GM18870 (cell line): ENCODE results near the gene RHEB.

ENCODE experiments used
- ATAC-seq: cut with Tn5 transposase; IDR thresholded peaks from one replicate; pipeline ENCODE4 v1.9.1; 2021; ENCODE audit warnings: moderate library complexity; ENCODE audit not compliant: unreplicated experiment

Gene RHEB

DNA sequence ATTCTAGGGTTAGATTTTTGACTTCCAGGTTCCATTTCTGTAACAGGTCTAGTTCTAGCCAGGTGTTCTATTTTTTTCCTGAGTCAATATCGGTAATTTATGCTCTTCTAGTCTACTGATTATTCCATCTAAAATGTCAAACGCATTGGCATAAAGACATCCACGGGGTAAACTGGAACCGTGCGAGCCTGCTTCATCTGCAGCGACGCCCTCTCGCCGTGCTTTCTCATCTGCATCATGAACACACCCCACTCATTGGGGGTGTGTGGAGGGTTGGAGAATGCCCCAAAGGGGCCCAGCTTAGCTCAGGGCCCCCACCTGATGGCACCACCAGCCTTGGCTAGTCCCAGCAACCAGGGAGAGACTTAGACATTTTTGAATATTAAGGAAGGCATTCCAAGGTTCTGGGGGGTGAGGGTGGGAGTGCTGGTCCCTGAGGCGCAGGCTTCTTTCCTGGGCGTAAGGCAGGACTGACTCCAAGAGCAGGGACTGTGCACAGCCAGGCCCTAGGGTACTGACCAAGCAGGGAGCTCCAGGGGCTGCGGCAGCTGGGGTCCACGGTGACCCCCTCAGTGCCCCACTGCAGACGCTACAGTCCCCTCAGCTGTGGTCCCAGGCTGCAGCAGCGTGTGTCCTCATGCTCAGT is 66.9 kb downstream of the RHEB start:
- no peak for ATAC-seq

- ATAC-seq: no peak
Observed at GRCh38 chr7:151451626-151452571, 67.8 kb downstream of the RHEB start.

- ATAC-seq: no peak
Observed at GRCh38 chr7:151451156-151451555, 68.5 kb downstream of the RHEB start.

- no peak for ATAC-seq
Observed at GRCh38 chr7:151449990-151450389, 69.7 kb downstream of the RHEB start.

DNA sequence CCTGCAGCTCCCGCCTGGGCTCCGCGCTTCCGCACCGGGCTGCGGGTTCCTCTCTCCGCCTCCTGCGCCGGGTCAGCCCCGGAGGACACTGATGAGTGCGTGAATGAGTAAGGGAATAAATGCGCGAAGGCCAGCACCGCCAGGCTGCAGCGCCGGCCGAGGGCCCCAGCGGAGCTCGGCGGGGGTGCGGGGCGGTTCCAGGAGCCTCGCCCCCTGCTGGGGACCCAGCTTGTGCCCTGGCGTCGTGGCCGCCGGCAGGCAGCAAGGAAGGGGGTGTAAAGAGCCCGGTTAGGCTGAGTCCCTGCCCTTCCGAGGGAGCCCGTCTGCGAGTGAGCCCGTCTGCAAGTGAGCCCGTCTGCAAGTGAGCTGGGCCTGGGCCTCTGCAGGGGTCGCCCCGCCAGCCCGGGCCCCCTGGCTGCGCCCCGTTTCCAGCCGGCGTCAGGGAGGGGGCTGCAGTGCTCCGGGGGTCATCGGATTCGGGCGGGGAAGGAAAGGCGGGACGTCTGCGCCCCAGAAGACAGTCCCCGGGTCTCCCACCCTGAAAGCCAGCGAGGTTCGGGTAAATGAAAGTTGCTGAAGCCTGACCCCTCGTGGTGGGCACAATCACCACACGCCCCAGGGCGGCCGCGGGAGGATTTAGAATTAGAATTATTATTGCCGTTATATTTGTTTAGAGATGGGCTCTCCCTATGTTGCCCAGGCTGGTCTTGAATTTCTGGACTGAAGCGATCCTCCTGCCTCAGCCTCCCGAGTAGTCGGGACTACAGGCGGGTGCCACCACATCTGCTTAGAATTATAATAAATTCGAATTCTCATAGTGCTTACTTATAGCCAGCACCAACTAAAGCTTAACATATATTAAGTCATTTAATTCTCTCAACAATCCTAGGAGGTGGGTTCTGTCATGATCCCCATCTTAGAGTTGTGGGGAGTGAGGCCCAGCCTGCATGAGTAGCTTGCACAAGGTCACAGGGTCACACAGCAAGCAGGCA is 71.1 kb downstream of the RHEB start:
- ATAC-seq: no peak

GRCh38 chr7:151447901-151448260 is 71.8 kb downstream of the RHEB start:
- ATAC-seq: no peak

DNA sequence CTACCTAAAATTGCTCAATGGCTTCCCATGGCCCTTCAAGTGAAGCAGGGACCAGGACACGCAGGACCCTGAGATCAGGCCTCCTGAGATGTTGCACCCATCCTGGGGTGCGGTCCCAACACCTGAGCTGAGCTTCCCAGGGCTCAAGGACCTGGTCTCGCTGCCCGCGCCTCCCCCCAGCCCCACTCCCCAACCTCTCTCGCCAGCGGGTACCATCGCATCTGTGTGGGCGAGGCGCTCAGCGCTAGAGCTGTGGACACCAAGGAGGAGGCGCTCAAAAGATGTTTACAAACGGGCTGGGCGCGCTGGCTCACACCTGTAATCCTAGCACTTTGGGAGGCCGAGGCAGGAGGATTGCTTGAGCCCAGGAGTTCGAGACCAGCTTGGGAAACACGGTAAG is 72.4 kb downstream of the RHEB start:
- no peak for ATAC-seq

DNA sequence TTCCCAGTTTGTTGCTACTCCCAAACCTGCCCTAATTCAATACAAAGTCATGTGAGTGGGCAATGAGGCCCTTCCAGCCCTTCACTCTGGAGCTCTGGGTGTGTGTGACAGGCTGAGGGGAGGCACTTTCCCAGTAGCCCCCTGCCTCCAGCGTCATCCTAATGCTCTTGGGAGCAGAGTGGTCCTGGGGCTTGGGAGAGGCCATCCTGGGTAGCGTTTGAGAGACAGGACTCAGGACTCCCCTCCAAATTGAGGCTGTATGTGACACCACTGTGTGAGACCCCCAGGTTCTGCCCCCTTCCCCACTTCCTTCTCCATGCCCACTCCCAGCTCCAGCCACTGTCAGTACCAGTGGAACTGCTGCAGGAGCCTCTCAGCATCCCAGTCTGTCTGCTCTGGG is 73.3 kb downstream of the RHEB start:
- no peak for ATAC-seq

- no peak for ATAC-seq
Observed at GRCh38 chr7:151444632-151445031, 75.1 kb downstream of the RHEB start.

DNA sequence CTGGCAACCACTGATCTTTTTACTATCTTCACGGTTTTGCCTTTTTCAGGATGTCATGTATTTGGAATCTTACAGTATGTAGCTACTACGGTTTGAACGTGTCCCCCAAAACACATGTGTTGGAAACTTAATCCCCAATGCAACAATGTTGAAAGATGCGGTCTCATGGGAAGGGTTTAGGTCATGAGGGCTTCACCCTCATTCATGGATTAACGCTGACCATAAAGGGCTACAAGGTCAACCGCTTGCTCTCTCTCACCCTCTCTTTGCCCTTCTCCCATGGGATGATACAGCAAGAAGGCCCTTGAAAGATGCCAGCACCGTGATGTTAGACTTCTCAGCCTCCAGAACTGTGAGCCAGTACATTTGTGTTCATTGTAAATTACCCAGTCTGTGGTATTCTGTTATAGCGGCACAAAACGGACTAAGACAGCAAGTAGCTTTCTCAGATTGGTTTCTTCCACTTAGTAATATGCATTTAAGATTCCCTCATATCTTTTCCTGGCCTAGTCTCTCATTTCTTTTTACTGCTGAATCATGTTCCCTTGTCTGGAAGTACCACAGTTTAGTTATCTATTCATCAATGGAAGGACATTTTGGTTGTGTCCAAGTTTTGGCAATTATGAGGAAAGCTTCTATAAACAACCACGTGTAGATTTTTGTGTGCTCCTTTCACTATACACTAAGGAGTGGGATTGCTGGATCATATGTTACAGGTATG is 76.8 kb downstream of the RHEB start:
- no peak for ATAC-seq

GRCh38 chr7:151440799-151441445 is 78.8 kb downstream of the RHEB start:
- ATAC-seq: no peak

DNA sequence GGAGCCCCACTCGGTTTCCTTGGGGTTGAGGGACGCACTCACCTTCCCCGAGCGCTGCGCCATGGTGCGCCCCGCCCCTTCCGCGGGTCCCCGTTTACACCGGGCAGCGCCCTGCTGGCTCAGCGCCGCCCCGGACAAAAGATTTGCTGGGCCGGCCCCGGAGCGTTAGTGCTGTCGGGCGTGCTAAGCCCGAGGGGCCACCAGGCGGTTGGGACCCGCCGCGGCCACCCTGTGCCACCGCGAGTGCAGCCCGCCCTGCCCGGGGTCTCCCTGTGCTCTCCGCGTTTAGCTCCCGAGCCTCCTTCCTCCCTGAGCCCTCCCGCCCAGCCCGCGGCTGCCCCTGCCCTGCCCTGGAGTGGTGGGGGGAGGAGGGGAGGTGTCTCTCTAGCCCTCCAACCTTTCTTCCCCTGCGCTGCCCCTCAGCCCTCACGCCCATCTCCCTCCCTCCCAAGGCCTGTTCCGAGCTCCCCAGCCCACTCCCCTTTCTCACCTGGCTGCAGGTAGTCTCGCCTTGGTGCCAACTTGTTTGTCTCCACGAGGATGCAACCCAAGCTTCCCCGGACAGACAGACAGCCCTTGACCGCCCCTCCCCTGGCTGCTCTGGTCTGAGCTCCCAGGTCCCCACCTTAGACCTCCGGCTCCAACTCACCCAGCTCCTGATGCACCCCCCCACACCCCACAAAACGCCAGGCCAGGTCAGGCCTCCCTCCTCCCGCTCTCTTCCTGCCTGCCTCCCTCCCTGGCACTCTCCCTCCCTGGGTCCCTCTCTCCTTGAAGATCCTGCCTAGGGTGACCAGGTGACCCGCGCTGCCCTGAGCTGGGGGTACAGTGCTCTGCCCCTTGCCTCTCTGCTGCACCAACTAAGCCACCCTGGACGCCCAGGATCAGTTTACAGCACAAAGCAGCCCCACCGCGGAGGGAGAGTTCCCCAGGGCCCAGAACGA is 79.6 kb downstream of the RHEB start, which contains the start of gene CRYGN:
Gene CRYGN (minus strand): TSS at position 287 of the 944 bp plus-strand sequence. CDS start 224 bp downstream, at position 63.
- no peak for ATAC-seq

- no peak for ATAC-seq
Observed at GRCh38 chr7:151438864-151439601, 80.7 kb downstream of the RHEB start.

GRCh38 chr7:151437866-151438516 is 81.7 kb downstream of the RHEB start:
- ATAC-seq: no peak

DNA sequence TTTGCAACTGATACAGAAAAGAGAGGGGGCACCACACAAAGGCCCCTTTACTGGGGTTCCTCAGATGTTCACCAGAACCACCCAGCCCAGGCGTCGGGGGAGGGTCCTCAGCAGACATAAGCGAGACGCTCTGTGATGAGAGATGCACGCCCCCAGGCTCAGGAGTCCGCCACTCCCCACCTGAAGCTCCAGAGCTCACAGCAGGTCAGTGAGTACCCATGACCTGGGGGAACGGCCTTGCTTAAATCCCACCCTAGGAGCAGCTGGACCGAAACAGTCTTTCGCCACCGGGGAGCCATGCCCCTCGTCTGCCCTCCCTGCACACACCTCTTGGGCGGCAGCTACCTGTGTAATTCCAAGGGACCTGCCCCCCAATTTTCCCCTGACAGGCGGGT is 82.5 kb downstream of the RHEB start:
- no peak for ATAC-seq

- no peak for ATAC-seq
Observed at GRCh38 chr7:151436446-151437158, 83.1 kb downstream of the RHEB start.

DNA sequence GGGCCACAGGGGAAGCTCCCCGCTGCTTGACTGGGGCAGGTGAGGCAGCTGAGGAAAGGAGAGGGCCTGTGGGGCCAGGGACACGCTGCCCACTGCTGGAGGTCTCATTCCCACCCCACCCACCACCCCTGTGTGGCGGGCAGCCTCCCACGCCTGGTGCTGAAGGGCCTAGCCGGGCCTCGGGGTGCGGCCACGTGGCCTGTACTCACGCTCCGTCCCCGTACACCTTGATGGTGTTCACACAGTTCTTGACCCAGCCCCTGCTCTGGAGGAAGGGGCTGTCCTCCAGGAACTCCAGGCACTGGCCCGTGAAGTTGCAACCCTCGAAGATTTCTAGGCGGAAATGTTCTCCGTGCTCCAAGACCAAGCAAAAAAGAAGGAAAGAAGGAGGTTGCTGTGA is 83.7 kb downstream of the RHEB start:
- ATAC-seq: no peak
